Endodermal cell (in vitro differentiated cells): ENCODE measurements around the gene GRHL1. TPM values are rescaled to one million over a fixed set of nuclear protein-coding genes. Genes with fewer than 3 reads are reported as not detected.

Experiments used
- DNase-seq: peaks from one replicate; pipeline ENCODE4 v3.0.0-alpha.2; 2017
- H3K27ac ChIP-seq: 2 replicates; pipeline ENCODE4 v1.5.1; 2013; ENCODE audit warnings: mild to moderate bottlenecking, low read depth, low read length, moderate library complexity
- H3K27me3 ChIP-seq: 2 replicates; pipeline ENCODE4 v1.6.1; 2013; ENCODE audit warnings: mild to moderate bottlenecking, low read length, moderate library complexity; ENCODE audit not compliant: insufficient read depth, control insufficient read depth, poor library complexity, severe bottlenecking
- H3K36me3 ChIP-seq: 2 replicates; pipeline ENCODE4 v1.7.0; 2013; ENCODE audit warnings: mild to moderate bottlenecking, low read length, moderate library complexity; ENCODE audit not compliant: control insufficient read depth, insufficient read depth
- H3K4me1 ChIP-seq: one replicate; pipeline ENCODE4 v1.7.0; 2013; ENCODE audit warnings: low read length; ENCODE audit not compliant: control insufficient read depth, insufficient read depth
- H3K4me3 ChIP-seq: 2 replicates; pipeline ENCODE4 v1.5.1; 2013; ENCODE audit warnings: mild to moderate bottlenecking, low read length, moderate library complexity
- H3K9ac ChIP-seq: 2 replicates; pipeline ENCODE4 v1.6.1; 2013; ENCODE audit warnings: mild to moderate bottlenecking, low read length, moderate library complexity; ENCODE audit not compliant: poor library complexity, severe bottlenecking; ENCODE audit errors: extremely low read depth
- H3K9me3 ChIP-seq: 2 replicates; pipeline ENCODE4 v1.6.1; 2013; ENCODE audit warnings: mild to moderate bottlenecking, low read length, moderate library complexity; ENCODE audit not compliant: control insufficient read depth
- H3K27ac Mint-ChIP-seq: 2 replicates; pipeline ENCODE4 v1.8.0; 2020; ENCODE audit warnings: mixed read lengths
- H3K27me3 Mint-ChIP-seq: 2 replicates; pipeline ENCODE4 v1.8.0; 2021; ENCODE audit warnings: mild to moderate bottlenecking, mixed read lengths; ENCODE audit not compliant: insufficient read depth
- H3K36me3 Mint-ChIP-seq: 2 replicates; pipeline ENCODE4 v1.8.0; 2020; ENCODE audit warnings: low read depth, mixed read lengths
- H3K4me1 Mint-ChIP-seq: 2 replicates; pipeline ENCODE4 v1.8.0; 2020; ENCODE audit warnings: mixed read lengths
- H3K4me3 Mint-ChIP-seq: 2 replicates; pipeline ENCODE4 v1.8.0; 2020; ENCODE audit warnings: mild to moderate bottlenecking, moderate library complexity, mixed read lengths
- H3K9me3 Mint-ChIP-seq: 2 replicates; pipeline ENCODE4 v1.8.0; 2020; ENCODE audit warnings: mild to moderate bottlenecking, mixed read lengths
- WGBS, 2 experiments: methylation state at CpG; one replicate each; pipeline versions ENCODE4 v1.1.5 to v1.1.7; 2013; ENCODE audit warnings: missing lambda C conversion rate in 2 of 2, mixed read lengths in 1 of 2; ENCODE audit not compliant: insufficient coverage in 1 of 2, insufficient read length in 1 of 2; 5-methylcytosine and 5-hydroxymethylcytosine counted together
- total RNA-seq, 2 donors: library from RNA; stranded (reverse); fragmentation: NEBNext Ultra II Directional in 1 of 2; extraction: Animal tissue kit (Norgen Biotek cat#: 25700) in 1 of 2; gene quantifications; 2 replicates in 1 of 2; 3 replicates in 1 of 2; pipeline ENCODE4 v1.2.1, GENCODE V29; 2021
- TF ChIP-seq, protein P1 (sequence below): fragments of 200-600 bp; sonication (generic); conservative IDR thresholded peaks from 2 replicates; pipeline ENCODE4 v1.5.0; 2021; ENCODE audit warnings: antibody characterized with exemption, mild to moderate bottlenecking

Gene GRHL1
- total RNA-seq, 2 donors from 2014 or later, result 2.7 to 2.9 TPM

DNA sequence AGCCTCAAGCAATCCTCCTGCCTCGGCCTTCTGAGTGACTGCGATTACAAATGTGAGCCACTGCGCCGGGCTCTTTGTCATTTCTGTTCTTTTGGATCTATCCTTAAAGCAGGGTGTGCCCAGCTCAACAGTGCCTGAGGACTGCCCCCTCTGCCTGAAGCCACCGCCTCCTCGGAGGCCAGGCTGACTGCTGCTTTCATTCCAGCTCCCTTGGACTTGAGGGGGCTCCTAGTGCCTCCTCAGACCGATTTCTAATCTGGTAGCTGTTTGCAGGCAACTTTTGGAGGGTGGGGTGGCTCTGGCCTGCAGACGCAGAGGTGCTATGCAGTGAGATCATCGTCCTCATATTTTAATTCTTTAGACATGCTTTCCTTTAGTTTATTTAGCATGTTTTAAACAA, 55.9 kb downstream of the GRHL1 start:
- H3K9me3 Mint-ChIP-seq, result no peaks in the 10 kb centered on the region
- H3K36me3 Mint-ChIP-seq, result no peaks in the 10 kb centered on the region
- TF ChIP-seq, protein P1, sequence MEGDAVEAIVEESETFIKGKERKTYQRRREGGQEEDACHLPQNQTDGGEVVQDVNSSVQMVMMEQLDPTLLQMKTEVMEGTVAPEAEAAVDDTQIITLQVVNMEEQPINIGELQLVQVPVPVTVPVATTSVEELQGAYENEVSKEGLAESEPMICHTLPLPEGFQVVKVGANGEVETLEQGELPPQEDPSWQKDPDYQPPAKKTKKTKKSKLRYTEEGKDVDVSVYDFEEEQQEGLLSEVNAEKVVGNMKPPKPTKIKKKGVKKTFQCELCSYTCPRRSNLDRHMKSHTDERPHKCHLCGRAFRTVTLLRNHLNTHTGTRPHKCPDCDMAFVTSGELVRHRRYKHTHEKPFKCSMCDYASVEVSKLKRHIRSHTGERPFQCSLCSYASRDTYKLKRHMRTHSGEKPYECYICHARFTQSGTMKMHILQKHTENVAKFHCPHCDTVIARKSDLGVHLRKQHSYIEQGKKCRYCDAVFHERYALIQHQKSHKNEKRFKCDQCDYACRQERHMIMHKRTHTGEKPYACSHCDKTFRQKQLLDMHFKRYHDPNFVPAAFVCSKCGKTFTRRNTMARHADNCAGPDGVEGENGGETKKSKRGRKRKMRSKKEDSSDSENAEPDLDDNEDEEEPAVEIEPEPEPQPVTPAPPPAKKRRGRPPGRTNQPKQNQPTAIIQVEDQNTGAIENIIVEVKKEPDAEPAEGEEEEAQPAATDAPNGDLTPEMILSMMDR, result no peak
- WGBS, 2 experiments, result 91 to 92% methylated on average over 8 to 9 of the region's 9 CpGs
- no peak overlapping the region for H3K9ac ChIP-seq
- H3K4me3 ChIP-seq, result no peak overlapping the region
- no peak overlapping the region for H3K4me3 Mint-ChIP-seq
- H3K27ac ChIP-seq, result no peak overlapping the region
- H3K27me3 ChIP-seq, result no peaks in the 10 kb centered on the region
- H3K36me3 ChIP-seq, result no peaks in the 10 kb centered on the region
- no peaks in the 10 kb centered on the region for H3K9me3 ChIP-seq
- H3K27ac Mint-ChIP-seq, result no peak overlapping the region
- no peaks in the 10 kb centered on the region for H3K4me1 ChIP-seq
- H3K27me3 Mint-ChIP-seq, result no peaks in the 10 kb centered on the region
- no peaks in the 10 kb centered on the region for H3K4me1 Mint-ChIP-seq
- no peak for DNase-seq

DNA sequence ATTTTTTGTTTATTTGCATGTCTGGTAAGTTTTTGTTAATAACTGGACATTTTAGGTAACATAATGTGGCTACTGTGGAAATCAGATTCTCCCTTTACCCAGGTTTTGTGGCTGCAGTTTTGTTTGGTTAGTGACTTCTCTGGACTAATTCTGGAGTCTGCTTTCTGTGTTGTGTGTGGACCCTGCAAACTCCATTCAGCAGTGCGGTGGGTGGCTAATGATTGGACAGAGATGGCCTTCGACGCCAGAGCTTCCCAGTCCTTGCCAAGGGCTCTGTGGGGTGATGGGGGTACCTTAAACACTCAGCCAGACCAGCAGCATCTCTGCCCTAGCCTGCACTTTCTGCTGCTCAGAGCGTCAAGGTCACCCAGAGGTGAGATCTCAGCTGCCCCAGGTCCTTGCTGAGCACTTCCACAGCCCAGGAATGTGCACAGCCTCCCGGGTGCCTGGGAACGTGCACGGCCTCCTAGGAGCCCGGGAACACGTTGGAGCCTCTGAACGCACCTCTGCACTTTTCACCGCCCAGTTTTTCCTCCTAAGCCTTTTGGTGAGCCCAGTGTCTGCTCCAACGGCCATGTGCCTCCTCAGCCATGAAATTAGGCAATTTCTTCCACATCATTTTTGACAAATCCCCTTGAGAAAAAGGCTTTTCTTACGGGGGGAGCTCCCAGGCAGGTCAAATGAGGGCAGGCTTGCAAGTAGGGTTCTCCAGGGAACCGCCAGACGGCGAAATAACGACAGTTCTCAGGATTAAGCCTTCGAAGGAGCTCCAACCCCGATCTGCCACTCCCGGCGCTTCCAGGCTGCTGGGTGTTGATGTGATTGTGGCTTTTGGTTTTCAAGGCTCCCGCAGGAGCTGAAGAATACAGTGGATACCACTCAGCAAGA, 56.7 kb downstream of the GRHL1 start:
- Mint-ChIP-seq H3K4me1 (no peaks in the 10 kb centered on the region), H3K27me3 (no peaks in the 10 kb centered on the region), H3K9me3 (no peaks in the 10 kb centered on the region), H3K4me3 (no peak overlapping the region), H3K36me3 (no peaks in the 10 kb centered on the region), H3K27ac (no peak overlapping the region)
- H3K27ac ChIP-seq, result no peak overlapping the region
- no peaks in the 10 kb centered on the region for H3K4me1 ChIP-seq
- TF ChIP-seq, protein P1, result no peak
- H3K36me3 ChIP-seq, result no peaks in the 10 kb centered on the region
- H3K4me3 ChIP-seq, result no peak overlapping the region
- H3K27me3 ChIP-seq, result no peaks in the 10 kb centered on the region
- no peak for DNase-seq
- H3K9me3 ChIP-seq, result no peaks in the 10 kb centered on the region
- no peak overlapping the region for H3K9ac ChIP-seq
- WGBS, 2 experiments, result 85 to 86% methylated on average over 19 to 22 of the region's 22 CpGs

DNA sequence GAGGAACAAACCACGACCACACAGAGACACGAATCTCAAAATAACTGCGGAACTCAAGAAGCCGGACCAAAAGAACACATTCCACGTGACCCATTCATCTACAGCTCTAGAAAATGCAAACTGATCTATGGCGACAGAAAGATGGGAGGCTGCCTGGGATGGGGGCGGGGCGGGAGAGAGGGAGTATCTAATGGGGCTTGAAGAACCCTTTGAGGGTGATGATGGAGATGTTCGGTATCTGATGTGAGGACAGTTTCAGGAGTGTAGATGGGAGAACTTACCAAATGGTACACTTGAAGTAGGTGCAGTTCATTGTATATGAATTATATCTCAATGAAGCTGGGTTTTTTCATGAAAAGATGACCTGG, 57.3 kb downstream of the GRHL1 start:
- H3K4me1 ChIP-seq, result no peaks in the 10 kb centered on the region
- H3K4me3 Mint-ChIP-seq, result no peak overlapping the region
- no peaks in the 10 kb centered on the region for H3K36me3 Mint-ChIP-seq
- TF ChIP-seq, protein P1, result no peak
- no peaks in the 10 kb centered on the region for H3K27me3 Mint-ChIP-seq
- H3K27ac ChIP-seq, result no peak overlapping the region
- H3K4me3 ChIP-seq, result no peak overlapping the region
- no peaks in the 10 kb centered on the region for H3K9me3 ChIP-seq
- 91 to 100% methylated on average over 5 to 9 of the region's 9 CpGs for WGBS, 2 experiments
- H3K4me1 Mint-ChIP-seq, result no peaks in the 10 kb centered on the region
- no peak for DNase-seq
- no peaks in the 10 kb centered on the region for H3K27me3 ChIP-seq
- no peak overlapping the region for H3K9ac ChIP-seq
- no peaks in the 10 kb centered on the region for H3K9me3 Mint-ChIP-seq
- no peaks in the 10 kb centered on the region for H3K36me3 ChIP-seq
- H3K27ac Mint-ChIP-seq, result no peak overlapping the region
